CD4-positive, alpha-beta T cell treated with Interleukin-17A for 1 hour (primary cell): ENCODE results near the gene NEO1.

Source experiments
- DNase-seq: peaks from one replicate; pipeline ENCODE4 v3.0.0-alpha.2; 2020

Gene NEO1

DNA sequence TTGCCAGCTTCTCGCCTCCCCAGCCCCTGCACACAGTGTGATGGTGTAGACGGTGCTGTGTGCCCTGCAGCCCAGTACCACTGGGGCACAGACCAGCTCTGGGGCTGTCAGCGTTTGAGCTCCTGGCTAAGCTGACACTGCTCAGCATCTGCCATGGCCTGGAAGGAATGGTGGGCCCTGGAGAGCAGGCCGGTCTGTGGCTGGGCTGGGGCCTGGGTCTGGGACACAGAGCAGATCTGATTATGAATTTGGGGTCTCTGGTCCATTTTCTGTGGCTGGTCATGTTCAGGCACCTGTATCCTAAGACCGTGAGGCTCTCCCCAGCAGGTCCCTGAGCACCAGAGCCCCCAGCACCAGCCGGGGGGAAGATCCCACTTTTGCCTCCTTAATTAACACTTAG, 281.8 kb downstream of the NEO1 start:
- no peak for DNase-seq

DNA sequence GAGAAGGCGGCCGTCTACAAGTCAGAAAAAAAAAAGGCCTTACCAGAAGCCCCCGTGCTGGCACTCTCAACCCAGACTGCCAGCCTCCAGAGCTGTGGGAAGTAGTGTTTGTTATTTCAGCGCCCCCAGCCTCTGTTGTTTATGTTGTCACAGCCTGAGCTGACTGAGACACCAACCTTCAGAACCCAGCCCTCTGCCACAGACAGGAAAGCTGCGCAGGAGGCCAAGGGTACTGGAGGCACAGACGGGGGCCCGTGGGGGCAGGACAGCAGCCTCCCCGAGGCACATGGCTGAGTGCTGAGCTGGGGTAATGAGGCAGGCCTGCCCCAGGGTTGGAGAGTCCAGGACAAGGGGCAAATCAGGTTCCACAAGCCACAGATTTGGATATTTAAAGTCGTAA, 282.8 kb downstream of the NEO1 start:
- DNase-seq, result no peak

- DNase-seq, result no peak
These were observed 283.2 kb downstream of the NEO1 start for GRCh38 chr15:73335471-73335870.

DNA sequence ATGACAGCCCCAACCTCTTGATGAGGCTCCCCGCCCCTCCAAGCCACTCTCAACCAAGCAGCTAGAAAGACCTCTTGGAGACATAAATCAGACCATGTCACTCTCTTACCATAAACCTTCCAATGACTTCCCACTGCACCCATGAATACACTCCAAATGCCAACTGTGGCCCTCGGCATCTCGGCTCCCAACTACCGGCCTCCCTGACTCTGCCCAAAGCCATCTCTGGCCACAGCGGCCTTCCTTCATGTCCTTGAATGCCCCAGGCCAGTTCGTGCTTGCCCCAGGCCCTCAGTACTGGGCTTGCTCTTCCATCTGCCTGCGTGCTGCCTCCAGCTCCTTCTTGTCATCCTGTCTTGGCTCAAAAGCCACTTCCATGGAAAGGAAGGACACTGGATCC, 284.5 kb downstream of the NEO1 start:
- no peak for DNase-seq

DNA sequence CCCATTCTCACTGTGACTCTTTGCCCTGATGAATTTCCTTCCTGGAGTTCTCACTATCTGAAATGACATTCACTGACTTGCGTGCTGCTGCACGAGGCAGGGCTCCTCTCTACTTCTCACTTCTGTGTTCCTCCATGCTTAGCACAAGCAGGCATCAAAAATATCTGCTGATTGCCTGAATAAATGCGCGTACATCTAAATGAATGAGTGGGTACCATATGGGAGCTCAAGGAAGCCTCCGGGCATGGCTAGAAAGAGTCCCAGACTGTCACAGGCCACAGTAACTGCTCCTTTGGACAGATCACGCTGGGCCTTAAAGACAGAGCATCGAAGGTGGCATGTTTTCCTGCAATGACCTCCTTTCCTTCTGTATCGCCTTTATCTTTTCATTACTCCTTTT, 284.9 kb downstream of the NEO1 start:
- no peak for DNase-seq

GRCh38 chr15:73338058-73338457, 285.8 kb downstream of the NEO1 start:
- DNase-seq, result no peak

- DNase-seq, result no peak
These were observed 286.5 kb downstream of the NEO1 start for GRCh38 chr15:73338606-73339374.

DNA sequence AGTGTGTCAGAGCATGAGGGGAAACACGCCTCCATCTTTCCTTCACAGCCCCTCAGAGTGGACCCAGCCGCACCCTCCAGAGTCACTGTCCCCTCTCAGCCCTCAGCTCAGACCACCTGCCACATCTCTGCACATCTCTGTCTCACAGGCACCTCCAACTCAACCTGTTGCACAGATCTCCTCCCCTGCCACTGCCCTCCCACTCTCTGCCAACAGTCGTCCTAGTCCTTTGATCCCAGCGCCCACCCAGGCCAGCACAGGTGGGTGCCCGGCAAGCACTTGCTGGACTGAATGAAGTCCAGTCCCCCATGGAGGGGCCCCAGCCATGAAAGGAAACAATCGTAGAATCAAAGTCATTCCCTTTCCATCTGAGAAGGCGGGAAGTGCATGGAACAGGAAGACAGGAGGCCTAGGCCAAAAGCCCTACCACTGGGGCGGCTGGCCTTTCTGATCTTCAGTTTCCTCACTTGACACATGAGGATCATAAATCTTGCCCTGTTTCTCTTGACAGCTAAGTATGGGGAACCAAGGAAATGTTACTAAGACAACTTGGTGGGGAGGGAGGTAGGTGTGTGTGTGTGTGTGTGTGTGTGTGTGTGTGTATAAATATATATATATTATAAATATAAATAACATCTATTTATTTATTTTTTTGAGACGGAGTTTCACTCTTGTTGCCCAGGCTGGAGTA, 288.4 kb downstream of the NEO1 start:
- no peak for DNase-seq

DNA sequence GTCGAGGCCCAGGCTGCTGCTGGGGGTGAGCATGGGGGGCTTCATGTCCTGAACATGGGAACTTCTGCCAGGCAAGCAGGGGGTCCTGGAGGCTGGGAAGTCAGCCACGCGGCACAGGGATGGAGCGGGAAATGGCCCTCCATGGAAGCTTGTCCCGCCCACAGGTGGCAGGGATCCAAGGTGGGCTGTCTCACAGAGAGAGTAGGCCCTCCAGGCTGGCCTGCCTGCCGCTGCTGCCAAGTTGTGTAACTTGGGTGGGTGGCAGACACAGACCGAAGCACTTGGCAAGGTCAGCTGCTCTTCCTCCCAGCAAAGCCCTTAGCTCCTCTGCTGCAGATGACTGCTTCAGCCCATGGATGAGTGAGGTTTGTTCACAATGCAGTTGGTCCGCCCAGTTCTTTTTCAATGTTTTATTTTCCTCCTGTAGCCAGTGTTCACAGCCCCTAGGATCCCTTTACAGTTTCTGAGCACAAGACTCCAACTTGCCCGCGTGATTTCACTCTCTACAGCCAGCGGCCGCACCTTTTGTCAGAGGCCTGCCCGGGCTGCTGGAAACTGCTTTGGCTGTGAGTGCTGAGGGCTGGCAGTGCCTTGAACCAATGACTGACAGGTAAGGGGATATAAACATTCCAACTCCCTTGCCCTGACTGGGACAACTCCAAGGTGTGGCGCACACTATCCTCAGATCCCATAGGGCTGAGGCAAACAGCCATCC, 289.8 kb downstream of the NEO1 start:
- no peak for DNase-seq

DNA sequence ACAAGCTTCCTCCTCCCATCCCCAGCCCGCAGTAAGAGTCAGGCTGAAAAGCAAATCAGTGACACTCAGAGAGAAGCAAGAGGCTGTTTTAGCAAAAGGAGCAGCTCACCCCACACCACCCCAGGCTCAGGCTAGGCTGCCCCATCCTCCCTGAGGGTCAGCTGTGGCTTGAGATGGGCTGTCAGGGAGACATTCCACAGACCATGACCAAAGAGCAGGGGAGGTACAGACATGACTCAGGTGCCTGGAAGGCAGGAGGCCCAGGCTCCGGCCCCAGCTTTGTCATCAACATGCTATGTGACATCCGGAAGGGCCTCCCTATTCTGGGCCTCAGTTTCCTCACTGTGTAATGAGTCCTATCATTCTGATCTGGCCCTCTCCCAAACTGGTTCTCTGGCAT, 291.8 kb downstream of the NEO1 start:
- no peak for DNase-seq

DNA sequence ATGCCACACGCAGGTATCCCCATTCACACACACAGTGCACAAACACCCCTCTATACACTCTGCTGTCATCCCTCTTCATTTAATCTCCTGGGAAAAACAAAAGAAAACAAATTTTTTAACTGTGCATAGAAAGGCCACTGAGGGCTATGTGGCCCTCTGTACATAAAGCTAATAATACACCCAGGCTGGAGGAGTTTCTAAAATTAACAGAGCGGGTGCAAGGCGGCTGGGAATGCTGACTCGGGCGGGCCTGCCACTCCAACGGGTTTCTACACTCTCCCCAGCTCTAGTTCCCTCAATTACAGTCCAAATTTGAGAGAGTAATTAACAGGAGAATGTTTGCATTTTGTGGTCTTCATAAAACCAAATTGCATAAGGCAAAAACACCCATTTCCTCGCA, 293.4 kb downstream of the NEO1 start:
- DNase-seq, result no peak

DNA sequence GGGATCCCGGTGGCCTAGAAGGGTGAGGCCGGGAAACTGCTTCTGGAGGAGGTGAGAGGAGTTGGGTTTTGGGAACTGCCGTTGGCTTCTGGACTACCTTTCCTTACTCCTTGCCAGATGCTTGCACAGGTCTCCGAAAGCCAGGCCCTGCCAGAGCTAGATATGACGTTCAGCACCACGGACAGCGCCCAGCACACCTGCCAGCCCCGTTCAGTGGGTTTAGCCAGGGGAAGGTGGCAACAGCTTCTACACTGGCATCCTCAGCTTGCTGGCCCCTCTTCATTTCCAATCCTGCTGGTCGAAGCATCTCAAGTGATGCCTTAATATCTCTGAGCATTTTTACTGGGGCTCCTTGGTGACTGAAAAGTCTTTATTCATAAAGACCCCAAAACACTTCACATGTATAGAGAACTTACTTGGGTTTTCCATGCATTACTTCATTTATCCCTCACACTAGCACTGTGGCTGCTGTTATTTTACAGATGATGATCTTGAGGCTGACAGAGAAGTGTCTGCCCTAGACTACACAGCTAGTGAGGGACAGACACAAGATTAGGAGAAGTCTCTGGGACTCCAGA, 294.6 kb downstream of the NEO1 start:
- DNase-seq, result peak; percentile 51

DNA sequence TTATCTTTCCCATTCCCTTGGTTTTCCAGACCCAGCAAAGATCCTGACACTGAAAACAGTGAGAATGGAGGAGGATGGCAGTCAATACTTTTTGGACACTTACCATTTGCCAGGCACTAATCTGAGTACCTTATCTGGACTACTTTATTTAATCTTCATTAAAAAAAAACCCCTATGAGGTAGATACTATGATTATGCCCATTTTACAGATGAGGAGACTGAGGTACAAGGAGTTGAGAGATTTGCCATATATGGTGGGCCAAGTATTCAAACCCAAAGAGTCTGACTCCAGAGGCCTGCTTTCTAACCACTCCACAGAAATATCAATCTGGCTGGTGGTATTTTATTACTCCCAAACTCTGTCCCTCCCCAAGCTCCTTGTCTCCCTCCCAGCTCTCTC, 296.9 kb downstream of the NEO1 start:
- no peak for DNase-seq

DNA sequence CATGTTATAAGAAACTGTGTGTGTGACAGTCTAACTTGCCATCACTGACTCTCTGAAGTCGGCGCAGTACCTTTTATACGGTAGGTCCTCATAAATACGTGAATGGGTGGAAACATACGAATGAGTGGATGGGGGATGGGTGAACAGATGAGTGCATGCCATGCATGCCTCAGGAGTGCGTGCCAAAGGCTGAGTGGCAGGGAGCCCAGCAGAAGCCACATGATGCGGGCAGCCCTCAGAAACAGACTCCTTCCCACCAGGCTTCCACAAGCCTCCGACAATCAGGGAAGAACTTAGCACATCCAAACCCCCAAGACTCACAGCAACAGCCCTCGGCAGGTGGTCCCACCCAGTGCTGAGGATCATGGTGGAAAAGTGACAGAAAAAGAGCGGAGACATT, 299.8 kb downstream of the NEO1 start:
- DNase-seq, result no peak

GRCh38 chr15:73353734-73354133, 301.5 kb downstream of the NEO1 start:
- no peak for DNase-seq

DNA sequence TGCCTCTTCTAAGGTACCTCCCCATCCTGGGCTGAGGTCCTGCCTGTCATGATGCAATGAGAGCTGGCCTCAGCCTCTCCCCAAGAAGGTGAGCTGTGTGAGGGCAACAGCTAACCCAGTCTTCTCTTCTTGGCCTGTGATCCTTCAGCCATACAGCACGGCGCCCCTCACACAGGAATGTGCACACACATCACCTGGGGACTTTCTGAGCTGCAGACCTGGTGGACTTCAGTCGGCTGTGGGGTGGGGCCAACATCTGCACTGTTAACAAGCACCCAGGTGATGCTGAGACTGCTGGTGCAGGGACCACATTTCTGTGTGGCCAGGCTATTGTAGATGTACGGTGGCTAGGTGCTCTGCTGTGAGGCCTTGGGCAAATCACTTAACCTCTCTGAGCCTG, 302.0 kb downstream of the NEO1 start:
- no peak for DNase-seq
